ENCODE data around the gene SSH3. TPM values are rescaled to one million over a fixed set of nuclear protein-coding genes. Genes with fewer than 3 reads are reported as not detected.
"Not testable (repeated sequence)": the region's sequence is repeated elsewhere in the genome, so short reads cannot be mapped to it uniquely, and the experiment has no call there.

The SSH3 gene
- total RNA-seq, 3 donors from 2014 or later: 28.8 to 55.2 (median 34.4) TPM

DNA sequence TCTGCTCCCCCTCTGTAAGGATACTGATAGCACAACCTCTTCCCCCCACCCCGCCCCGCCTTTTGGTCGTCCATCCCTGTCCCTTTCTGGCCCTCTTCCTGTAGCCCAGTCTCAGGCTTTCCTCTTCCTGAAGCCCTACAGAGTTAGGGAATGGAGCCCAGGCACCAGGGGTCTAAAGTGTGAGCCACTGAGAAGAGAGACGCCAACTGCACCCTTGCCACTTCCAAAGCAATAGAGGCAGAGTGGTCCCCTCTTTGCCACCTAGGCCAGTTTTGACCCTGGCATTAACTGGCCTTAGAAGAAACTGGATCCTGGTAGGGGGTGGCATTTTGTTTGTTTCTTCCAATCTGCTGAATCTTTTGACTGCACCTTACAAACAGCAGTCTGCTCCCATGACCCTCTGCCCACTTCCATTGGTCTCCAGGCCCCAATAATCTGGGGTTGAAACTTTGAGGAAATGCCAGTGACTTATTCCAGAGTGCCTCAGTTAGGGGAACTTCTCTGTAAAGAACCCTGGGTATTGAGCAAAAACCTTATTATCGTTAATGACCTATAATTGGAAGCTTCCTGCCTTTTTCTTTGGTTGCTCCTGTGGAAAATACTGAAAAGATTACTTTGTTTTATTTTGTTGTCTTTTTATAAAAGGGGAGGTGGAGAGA, 46.7 kb upstream of the SSH3 start:
- intact Hi-C loops (cut with DNase I; ENCODE audit: low total_unique reads): loop anchor here (2.0 kb wide), 1 partner anchor 64 kb away; no protein-coding TSS in a partner anchor

DNA sequence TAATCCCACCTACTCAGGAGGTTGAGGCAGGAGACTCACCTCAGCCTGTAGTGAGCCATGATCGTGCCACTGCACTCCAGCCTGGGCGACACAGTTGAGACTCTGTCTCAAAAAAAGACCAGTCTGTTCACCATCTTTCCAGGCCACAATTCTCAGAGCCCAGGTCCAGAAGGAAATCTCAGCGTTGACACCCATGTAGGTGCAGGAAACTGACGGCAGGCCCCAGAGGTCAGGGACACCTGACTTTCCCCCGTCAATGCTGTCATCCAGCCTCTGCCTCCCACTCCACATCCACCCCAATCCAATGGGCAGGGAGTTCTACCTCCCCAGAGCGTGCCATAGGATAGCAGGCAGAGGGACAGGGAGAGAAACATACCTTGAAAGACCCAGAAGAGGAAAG, 42.9 kb upstream of the SSH3 start:
- H3K4me3 ChIP-seq: no peak overlapping the region
- no peak overlapping the region for H3K27ac ChIP-seq
- H3K9me3 ChIP-seq: no peaks in the 10 kb centered on the region
- intact Hi-C loops (cut with DNase I; ENCODE audit: low total_unique reads): no loop called here
- peaks cover 3 to 19% of the 10 kb centered on the region in 2 donors for H3K4me1 ChIP-seq
- DNase-seq (ENCODE audit: low spot score in 2 of 2): no peak
- no peaks in the 10 kb centered on the region for H3K27me3 ChIP-seq
- no peak for TF ChIP-seq POLR2AphosphoS5 (IDR thresholded peaks at IDR 0.05)
- TF ChIP-seq, protein P1, sequence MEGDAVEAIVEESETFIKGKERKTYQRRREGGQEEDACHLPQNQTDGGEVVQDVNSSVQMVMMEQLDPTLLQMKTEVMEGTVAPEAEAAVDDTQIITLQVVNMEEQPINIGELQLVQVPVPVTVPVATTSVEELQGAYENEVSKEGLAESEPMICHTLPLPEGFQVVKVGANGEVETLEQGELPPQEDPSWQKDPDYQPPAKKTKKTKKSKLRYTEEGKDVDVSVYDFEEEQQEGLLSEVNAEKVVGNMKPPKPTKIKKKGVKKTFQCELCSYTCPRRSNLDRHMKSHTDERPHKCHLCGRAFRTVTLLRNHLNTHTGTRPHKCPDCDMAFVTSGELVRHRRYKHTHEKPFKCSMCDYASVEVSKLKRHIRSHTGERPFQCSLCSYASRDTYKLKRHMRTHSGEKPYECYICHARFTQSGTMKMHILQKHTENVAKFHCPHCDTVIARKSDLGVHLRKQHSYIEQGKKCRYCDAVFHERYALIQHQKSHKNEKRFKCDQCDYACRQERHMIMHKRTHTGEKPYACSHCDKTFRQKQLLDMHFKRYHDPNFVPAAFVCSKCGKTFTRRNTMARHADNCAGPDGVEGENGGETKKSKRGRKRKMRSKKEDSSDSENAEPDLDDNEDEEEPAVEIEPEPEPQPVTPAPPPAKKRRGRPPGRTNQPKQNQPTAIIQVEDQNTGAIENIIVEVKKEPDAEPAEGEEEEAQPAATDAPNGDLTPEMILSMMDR (IDR thresholded peaks at IDR 0.05): no peak
- TF ChIP-seq POLR2A (IDR thresholded peaks at IDR 0.05): no peak
- peaks cover 3% of the 10 kb centered on the region for H3K36me3 ChIP-seq

More for the DNA sequence above, 46.7 kb upstream of the SSH3 start:
- Histone ChIP-seq H3K4me3 (no peak overlapping the region), H3K27ac (no peak overlapping the region), H3K27me3 (no peaks in the 10 kb centered on the region), H3K9me3 (no peaks in the 10 kb centered on the region), H3K36me3 (peaks cover 11% of the 10 kb centered on the region), H3K4me1 (peaks cover 14 to 22% of the 10 kb centered on the region in 2 donors)
- TF ChIP-seq POLR2AphosphoS5 (IDR thresholded peaks at IDR 0.05): no peak
- TF ChIP-seq, protein P1 (IDR thresholded peaks at IDR 0.05): no peak
- TF ChIP-seq POLR2A (IDR thresholded peaks at IDR 0.05): no peak
- no peak for DNase-seq (ENCODE audit: low spot score in 2 of 2)

DNA sequence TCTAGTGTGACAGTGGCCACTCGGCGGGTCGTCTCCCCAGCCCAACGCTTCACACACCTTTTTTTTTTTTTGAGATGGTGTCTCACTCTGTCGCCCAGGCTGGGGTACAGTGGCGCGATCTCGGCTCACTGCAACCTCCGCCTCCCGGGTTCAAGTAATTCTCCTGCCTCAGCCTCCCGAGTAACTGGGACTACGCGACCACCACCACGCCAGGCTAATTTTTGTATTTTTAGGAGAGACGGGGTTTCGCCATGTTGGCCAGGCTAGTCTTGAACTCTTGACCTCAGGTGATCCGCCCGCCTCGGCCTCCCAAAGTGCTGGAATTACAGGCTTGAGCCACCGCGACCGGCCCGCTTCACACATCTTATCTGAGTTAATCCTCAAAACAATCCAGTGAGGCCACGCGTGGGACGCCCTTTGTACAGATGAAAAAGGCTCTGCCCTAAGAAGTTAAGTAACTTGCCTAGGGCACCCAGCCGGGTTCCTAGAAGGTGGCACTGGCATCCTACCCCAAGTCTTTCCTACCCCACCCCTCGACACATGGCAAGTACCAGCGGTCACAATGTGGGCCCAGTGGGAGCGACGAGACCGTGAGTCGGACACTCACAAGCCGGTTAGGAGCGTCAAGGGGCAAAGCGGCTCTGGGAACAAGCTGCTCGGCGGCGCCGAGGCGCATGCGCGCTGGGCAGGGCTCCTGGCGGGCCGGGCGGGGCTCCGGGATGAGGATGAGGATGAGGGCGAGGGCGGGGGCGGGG, 42.3 kb upstream of the SSH3 start:
- H3K4me1 ChIP-seq: peaks cover 3 to 19% of the 10 kb centered on the region in 2 donors
- H3K36me3 ChIP-seq; H3K9me3 ChIP-seq; intact Hi-C loops (cut with DNase I; ENCODE audit: low total_unique reads); H3K27me3 ChIP-seq: not testable (repeated sequence)
- H3K27ac ChIP-seq: peak overlapping the region; percentile 59 to 69
- peak in 1 of 2 donors; percentile 55 for DNase-seq (ENCODE audit: low spot score in 2 of 2)
- peak overlapping the region; percentile 19 to 69 (median 47) for H3K4me3 ChIP-seq

DNA sequence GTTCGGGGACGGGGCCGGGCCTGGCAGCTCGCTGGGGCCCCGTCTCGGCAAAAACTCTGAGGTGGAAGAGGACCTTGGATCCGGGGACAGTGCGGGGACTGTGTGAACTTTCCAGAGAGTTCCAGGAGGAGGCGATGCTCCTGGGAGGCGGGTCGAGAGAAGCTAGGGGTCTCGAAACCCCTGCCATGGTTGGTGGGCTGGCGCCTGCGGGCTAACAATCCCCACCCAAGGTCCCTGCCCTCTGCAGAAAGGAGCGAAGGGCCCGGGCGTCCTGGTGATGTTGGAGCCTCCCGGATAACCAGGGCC, 41.7 kb upstream of the SSH3 start:
- Histone ChIP-seq H3K9me3 (no peaks in the 10 kb centered on the region), H3K4me1 (peaks cover 3 to 19% of the 10 kb centered on the region in 2 donors), H3K4me3 (peak overlapping the region; percentile 19 to 69 (median 47)), H3K27me3 (no peaks in the 10 kb centered on the region), H3K36me3 (no peaks in the 10 kb centered on the region), H3K27ac (peak overlapping the region; percentile 59 to 69)
- TF ChIP-seq, protein P1 (IDR thresholded peaks at IDR 0.05): no peak
- TF ChIP-seq POLR2A (IDR thresholded peaks at IDR 0.05): no peak
- no peak for TF ChIP-seq POLR2AphosphoS5 (IDR thresholded peaks at IDR 0.05)
- intact Hi-C loops (cut with DNase I; ENCODE audit: low total_unique reads): no loop called here
- DNase-seq (ENCODE audit: low spot score in 2 of 2): peak in 1 of 2 donors; percentile 51

DNA sequence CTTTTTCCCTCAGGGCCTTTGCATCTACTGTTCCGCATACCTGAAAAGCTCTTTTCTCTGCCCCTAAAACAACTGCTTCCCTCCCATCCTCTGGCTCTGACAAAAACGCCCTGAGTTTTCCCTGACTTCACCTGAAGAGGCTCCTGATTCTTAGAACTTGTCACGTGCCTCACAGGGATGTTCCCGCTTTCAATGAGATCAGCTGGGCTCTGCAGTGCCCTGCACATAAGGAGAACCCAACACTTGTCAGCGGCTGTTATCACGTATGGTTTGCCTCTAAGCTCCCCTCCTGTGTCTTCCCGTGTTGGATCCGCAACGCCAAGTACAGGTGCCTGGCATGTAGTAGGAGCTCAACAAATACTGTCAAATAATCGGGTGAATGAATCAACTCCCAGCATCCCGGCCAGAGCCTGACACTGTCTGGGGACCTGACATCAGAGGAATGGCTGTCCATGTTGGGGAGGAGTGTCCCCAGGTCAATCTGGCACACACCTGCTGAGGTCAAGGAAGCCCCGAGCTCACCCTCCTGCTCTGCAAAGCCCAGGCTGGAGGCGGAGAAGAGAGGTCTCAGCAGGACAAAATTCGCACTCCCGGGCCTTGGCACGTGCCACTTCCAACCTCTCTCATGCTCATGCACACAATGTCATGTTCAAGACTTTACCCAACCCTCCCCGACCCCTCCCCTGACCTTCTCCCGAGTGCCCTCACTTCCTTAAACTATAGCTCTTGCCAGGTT, 41.2 kb upstream of the SSH3 start:
- Histone ChIP-seq H3K4me3 (peak overlapping the region in 2 of 3 donors; percentile 47 to 69), H3K36me3 (no peaks in the 10 kb centered on the region), H3K9me3 (no peaks in the 10 kb centered on the region), H3K27me3 (no peaks in the 10 kb centered on the region), H3K27ac (peak overlapping the region; percentile 69 to 73), H3K4me1 (peaks cover 3 to 19% of the 10 kb centered on the region in 2 donors)
- intact Hi-C loops (cut with DNase I; ENCODE audit: low total_unique reads): no loop called here
- DNase-seq (ENCODE audit: low spot score in 2 of 2): no peak
- TF ChIP-seq, protein P1 (IDR thresholded peaks at IDR 0.05): no peak
- TF ChIP-seq POLR2A (IDR thresholded peaks at IDR 0.05) (no peak), POLR2AphosphoS5 (IDR thresholded peaks at IDR 0.05) (no peak)

Measured in breast epithelium (tissue), 4 donors.